GM19238 (cell line): Measurements from ENCODE around the gene OR5AS1.
"Not testable (repeated sequence)": the region's sequence is repeated elsewhere in the genome, so short reads cannot be mapped to it uniquely, and the experiment has no call there.

ENCODE experiments used
- DNase-seq: peaks from one replicate; pipeline ENCODE4 v3.0.0; 2011; ENCODE audit warnings: low spot score; ENCODE audit not compliant: insufficient read length

The OR5AS1 gene

GRCh38 chr11:56027354-56027753, at the start of gene OR5AS1:
OR5AS1 (plus strand) TSS chr11:56027654; CDS start chr11:56030419, 2,765 bp downstream.
- no peak for DNase-seq

- no peak for DNase-seq
Observed at GRCh38 chr11:55994525-55994924, 32.9 kb upstream of the OR5AS1 start, which contains the start of gene OR5F1. OR5F1 (minus strand) TSS chr11:55994625; CDS start chr11:55994625, 0 bp downstream.

- no peak for DNase-seq
Observed at GRCh38 chr11:56010716-56011115, 16.7 kb upstream of the OR5AS1 start.

GRCh38 chr11:56013805-56014204, 13.6 kb upstream of the OR5AS1 start:
- no peak for DNase-seq

- DNase-seq = no peak
Observed at GRCh38 chr11:56045538-56045937, 18.1 kb downstream of the OR5AS1 start.

- DNase-seq = no peak
Observed at GRCh38 chr11:56048480-56048879, 21.0 kb downstream of the OR5AS1 start.

- no peak for DNase-seq
Observed at GRCh38 chr11:56049487-56049886, 22.0 kb downstream of the OR5AS1 start.

GRCh38 chr11:56056366-56056765, 28.9 kb downstream of the OR5AS1 start:
- not testable (repeated sequence) for DNase-seq

- not testable (repeated sequence) for DNase-seq
Observed at GRCh38 chr11:56057661-56058237, 30.3 kb downstream of the OR5AS1 start.

- DNase-seq = not testable (repeated sequence)
Observed at GRCh38 chr11:56058260-56058780, 30.9 kb downstream of the OR5AS1 start.

- DNase-seq = no peak
Observed at GRCh38 chr11:56066980-56067379, 39.5 kb downstream of the OR5AS1 start.
